HAP-1 (cell line): ENCODE measurements around the gene NKX6-2.
A peak's percentile ranks its signal among the peaks of the same experiment; 100 is the strongest.
"Not testable (repeated sequence)": the region's sequence is repeated elsewhere in the genome, so short reads cannot be mapped to it uniquely, and the experiment has no call there.

Experiments used
- DNase-seq, 2 experiments: peaks; one replicate each; pipeline ENCODE4 v3.0.0-alpha.2; 2016 to 2020; ENCODE audit warnings: low spot score in 2 of 2
- H3K27me3 ChIP-seq: fragments of 250-450 bp; sonication (Bioruptor Pico); 2 replicates; pipeline ENCODE4 v1.5.1; 2020; ENCODE audit warnings: low read depth, mild to moderate bottlenecking, moderate library complexity
- H3K36me3 ChIP-seq: fragments of 250-450 bp; sonication (Bioruptor Pico); replicated peaks from 2 replicates; pipeline ENCODE4 v1.5.1; 2020; ENCODE audit warnings: mild to moderate bottlenecking
- H3K4me1 ChIP-seq: fragments of 250-450 bp; sonication (Bioruptor Pico); 2 replicates; pipeline ENCODE4 v1.5.1; 2020; ENCODE audit warnings: mild to moderate bottlenecking
- H3K4me3 ChIP-seq: fragments of 250-450 bp; sonication (Bioruptor Pico); 2 replicates; pipeline ENCODE4 v1.5.1; 2020; ENCODE audit warnings: mild to moderate bottlenecking, moderate library complexity
- H3K9me3 ChIP-seq: fragments of 250-450 bp; sonication (Bioruptor Pico); 2 replicates; pipeline ENCODE4 v1.5.1; 2020; ENCODE audit warnings: mild to moderate bottlenecking, moderate library complexity
- in situ Hi-C: fragments of 300-500 bp; cut with MboI; formaldehyde crosslinking; loops from 3 replicates; pipeline ENCODE4 v1.14.3; 2020; ENCODE audit warnings: low sequenced_read_pairs, inconsistent platforms, mixed read lengths

NKX6-2 gene

DNA sequence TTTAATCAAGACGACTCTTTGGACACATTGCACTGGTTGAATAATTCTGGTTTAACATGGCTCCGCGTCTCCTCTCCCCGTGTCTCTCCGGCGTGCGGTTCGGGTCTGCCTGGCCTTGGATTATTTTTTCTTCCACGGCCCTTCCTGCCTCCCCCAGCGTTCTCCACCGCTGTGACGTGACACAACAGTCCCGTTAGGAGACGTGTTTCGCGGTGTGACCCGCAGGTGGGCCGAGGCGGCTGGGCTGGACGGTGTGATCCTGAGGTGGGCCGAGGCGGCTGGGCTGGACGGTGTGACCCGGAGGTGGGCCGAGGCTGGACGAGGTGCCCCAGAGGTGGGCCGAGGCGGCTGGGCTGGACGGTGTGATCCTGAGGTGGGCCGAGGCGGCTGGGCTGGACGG, 12.0 kb upstream of the NKX6-2 start:
- H3K9me3 ChIP-seq, in situ Hi-C loops, DNase-seq, H3K36me3 ChIP-seq, H3K27me3 ChIP-seq, H3K4me1 ChIP-seq, H3K4me3 ChIP-seq: not testable (repeated sequence)

DNA sequence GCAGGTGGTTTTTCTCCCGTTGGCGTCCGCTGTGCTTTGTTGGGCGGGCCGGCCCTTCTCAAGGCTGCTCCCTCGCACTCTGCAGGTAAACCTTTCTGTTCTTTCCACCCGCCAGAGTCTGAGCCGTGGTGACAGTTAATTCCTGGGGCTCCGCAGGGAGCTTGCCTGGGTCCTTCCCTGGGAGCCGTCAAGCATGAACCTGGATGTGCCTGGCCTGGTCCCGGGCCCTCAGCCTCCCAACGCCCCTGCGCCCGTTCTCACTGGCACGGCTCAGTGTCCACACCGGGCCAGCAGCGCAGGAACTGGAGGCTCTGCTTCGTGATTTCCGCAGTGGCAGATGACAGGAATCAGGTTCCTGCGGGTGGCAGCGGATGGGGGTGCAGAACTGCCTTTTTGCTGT, 10.9 kb upstream of the NKX6-2 start:
- Histone ChIP-seq H3K4me3 (no peak overlapping the region), H3K27me3 (no peaks in the 10 kb centered on the region), H3K36me3 (no peaks in the 10 kb centered on the region), H3K9me3 (no peaks in the 10 kb centered on the region), H3K4me1 (no peaks in the 10 kb centered on the region)
- in situ Hi-C loops, result no loop called here
- no peak for DNase-seq

DNA sequence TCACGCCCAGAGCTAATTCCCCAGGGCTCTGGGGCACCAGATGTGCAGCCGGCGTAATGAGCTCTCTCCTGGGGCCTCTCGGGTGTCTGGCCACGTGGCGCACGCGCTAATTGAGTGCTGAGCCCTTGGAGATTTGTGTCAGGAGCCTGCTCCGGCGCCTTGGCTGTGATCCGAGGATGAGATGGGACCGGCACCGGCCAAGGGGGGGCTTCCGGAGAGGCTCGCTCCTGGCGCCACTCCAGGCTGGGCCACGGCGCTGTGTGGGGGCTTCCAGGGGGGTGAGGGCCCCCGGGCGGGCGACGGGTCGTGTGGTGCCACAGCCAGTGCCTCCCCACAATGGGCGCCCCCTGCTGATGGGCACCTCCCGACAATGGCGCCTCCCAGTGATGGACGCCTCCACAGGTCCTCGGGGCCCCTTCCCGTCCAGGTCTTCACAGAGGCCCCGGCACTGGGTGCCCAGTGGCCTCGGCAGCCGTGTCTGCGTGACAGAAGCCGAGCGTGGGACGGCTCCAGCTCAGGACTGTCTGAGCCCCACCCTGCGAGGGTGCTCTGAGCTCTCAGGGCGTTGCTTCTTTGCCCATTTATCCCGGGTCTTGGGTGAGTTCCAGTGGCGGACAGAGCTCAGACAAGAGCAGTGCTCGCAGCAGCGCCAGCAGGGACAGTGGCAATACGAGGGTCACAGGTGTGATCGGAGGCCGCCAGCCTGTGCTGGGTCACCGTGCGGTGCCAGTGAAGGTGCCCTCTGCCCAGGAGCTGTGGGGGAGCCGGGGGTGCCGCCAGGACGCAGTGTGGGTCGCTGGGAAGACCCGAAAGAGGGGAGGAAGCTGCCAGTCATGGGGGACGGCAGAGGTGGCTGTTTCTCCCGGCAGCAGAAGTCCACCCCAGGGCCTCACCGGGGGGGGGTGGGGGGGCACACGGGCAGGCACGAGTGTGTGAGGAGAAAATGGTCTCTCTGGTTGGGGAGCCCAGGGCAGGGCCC, 8.2 kb upstream of the NKX6-2 start:
- peaks cover 5% of the 10 kb centered on the region; the same call in 1 of the 2 replicates for H3K27me3 ChIP-seq
- no peaks in the 10 kb centered on the region for H3K4me1 ChIP-seq
- no peaks in the 10 kb centered on the region for H3K36me3 ChIP-seq
- H3K4me3 ChIP-seq, result no peak overlapping the region
- in situ Hi-C loops, result no loop called here
- DNase-seq, result peak in 1 of 2 experiments; percentile 32
- no peaks in the 10 kb centered on the region for H3K9me3 ChIP-seq

DNA sequence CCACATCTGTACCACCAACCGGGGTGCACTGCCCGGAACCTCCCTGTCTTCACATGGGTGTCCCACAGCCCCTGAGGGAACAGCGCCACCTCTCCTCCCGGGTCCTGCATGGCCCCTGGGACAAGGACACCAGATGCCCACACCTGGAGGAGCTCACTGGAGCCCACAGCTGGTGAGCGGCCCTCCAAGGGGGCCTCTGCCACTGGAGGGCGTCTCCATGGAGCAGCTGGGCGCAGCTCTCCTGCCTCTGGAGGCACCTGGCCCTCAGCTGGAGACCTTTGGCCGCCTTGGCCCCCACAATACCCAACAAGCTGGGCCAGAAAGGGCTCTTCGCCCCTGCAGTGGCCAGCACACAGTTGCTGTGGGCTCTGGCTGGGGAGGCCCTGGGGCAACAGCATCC, 7.3 kb upstream of the NKX6-2 start:
- no peaks in the 10 kb centered on the region for H3K36me3 ChIP-seq
- no peak overlapping the region for H3K4me3 ChIP-seq
- H3K9me3 ChIP-seq, result no peaks in the 10 kb centered on the region
- no peaks in the 10 kb centered on the region for H3K4me1 ChIP-seq
- peaks cover 11% of the 10 kb centered on the region; the same call in 1 of the 2 replicates for H3K27me3 ChIP-seq
- in situ Hi-C loops, result no loop called here
- no peak for DNase-seq

GRCh38 chr10:132792796-132793195, 6.8 kb upstream of the NKX6-2 start:
- Histone ChIP-seq H3K9me3 (no peaks in the 10 kb centered on the region), H3K4me3 (no peak overlapping the region), H3K27me3 (peaks cover 11% of the 10 kb centered on the region; the same call in 1 of the 2 replicates), H3K36me3 (no peaks in the 10 kb centered on the region), H3K4me1 (no peaks in the 10 kb centered on the region)
- in situ Hi-C loops, result no loop called here
- DNase-seq, result no peak

DNA sequence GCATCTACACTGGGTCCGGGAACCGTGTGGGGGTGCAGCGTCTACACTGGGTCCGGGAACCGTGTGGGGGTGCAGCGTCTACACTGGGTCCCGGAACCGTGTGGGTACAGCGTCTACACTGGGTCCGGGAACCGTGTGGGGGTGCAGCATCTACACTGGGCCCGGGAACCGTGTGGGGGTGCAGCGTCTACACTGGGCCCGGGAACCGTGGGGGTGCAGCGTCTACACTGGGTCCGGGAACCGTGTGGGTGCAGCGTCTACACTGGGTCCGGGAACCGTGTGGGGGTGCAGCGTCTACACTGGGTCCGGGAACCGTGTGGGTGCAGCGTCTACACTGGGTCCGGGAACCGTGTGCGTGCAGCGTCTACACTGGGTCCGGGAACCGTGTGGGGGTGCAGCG, 6.2 kb upstream of the NKX6-2 start:
- H3K4me1 ChIP-seq, DNase-seq, H3K4me3 ChIP-seq, H3K36me3 ChIP-seq, in situ Hi-C loops, H3K9me3 ChIP-seq: not testable (repeated sequence)
- H3K27me3 ChIP-seq, result peaks cover 14% of the 10 kb centered on the region; the same call in 1 of the 2 replicates

- Histone ChIP-seq H3K4me1 (no peaks in the 10 kb centered on the region), H3K36me3 (no peaks in the 10 kb centered on the region), H3K27me3 (peaks cover 17% of the 10 kb centered on the region; the same call in 1 of the 2 replicates), H3K4me3 (no peak overlapping the region), H3K9me3 (no peaks in the 10 kb centered on the region)
- DNase-seq, result no peak
- in situ Hi-C loops, result no loop called here
These were observed 5.2 kb upstream of the NKX6-2 start for GRCh38 chr10:132790934-132791829.

GRCh38 chr10:132790470-132790869, 4.5 kb upstream of the NKX6-2 start:
- no peaks in the 10 kb centered on the region for H3K9me3 ChIP-seq
- in situ Hi-C loops, result no loop called here
- H3K4me3 ChIP-seq, result no peak overlapping the region
- no peaks in the 10 kb centered on the region for H3K36me3 ChIP-seq
- H3K4me1 ChIP-seq, result no peaks in the 10 kb centered on the region
- peaks cover 17% of the 10 kb centered on the region; the same call in 1 of the 2 replicates for H3K27me3 ChIP-seq
- DNase-seq, result no peak

DNA sequence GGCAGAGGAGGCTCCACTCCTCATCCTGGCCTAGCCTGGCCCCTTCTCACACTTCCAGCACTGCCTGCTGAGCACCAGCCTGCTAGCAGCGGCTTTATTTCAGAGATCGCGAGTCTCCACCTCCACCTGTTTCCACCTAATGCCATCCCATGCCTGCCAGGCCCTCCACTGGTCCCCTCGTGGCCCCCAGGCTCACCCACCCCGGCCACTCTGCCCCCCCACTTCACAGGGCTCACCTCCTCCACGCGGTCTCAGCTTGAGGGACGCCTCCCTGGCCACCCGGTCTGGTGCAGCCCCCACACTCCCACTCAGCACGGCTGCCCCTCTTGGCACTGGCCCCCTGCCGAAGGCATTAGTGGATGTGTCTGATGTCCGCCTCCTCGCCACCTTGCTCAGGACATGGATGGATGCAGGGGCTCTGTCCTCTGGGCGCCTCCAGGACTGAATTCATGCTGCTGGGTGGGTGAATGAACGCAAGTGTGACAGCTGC, 3.8 kb upstream of the NKX6-2 start:
- Histone ChIP-seq H3K36me3 (no peaks in the 10 kb centered on the region), H3K4me1 (no peaks in the 10 kb centered on the region), H3K4me3 (no peak overlapping the region), H3K9me3 (no peaks in the 10 kb centered on the region), H3K27me3 (peaks cover 17% of the 10 kb centered on the region; the same call in 1 of the 2 replicates)
- in situ Hi-C loops, result no loop called here
- no peak for DNase-seq

GRCh38 chr10:132788831-132789219, 2.9 kb upstream of the NKX6-2 start:
- in situ Hi-C loops, result no loop called here
- Histone ChIP-seq H3K4me3 (no peak overlapping the region), H3K9me3 (no peaks in the 10 kb centered on the region), H3K27me3 (peaks cover 17% of the 10 kb centered on the region; the same call in 1 of the 2 replicates), H3K36me3 (no peaks in the 10 kb centered on the region), H3K4me1 (no peaks in the 10 kb centered on the region)
- no peak for DNase-seq

DNA sequence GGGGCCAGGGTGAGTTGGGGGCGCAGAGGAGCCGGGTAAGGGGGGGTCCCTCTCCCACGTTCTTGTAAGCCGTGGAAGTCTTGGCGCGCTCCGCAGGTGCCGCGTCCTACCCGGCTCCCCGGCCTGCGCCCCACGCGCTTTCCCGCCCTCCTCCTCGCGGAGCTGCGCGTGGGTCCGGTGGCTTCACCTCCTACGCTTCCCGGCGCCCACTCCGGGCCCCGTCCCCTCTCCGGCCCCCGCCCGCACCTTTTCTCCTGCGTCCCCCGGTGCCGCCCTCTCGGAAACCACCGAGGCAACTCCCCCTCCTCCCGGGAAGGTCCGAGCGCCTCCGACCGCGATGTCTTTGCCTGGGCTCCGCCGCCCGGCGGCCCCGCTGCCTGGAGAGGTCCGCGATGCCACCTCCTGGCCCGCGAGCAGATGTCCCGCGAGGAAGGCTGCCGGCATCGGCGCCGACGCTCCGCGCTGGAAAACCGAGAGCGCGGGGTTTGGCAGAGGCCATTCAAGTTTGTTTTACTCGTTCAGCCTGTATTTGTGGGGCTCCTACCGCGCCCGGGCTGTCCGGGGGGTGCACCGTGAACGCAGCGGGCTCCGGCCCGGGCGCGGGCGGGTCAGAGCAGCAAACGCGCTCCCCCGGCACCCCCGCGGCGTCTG, 2.4 kb upstream of the NKX6-2 start:
- no peaks in the 10 kb centered on the region for H3K36me3 ChIP-seq
- in situ Hi-C loops, result no loop called here
- no peaks in the 10 kb centered on the region for H3K9me3 ChIP-seq
- no peak overlapping the region for H3K4me3 ChIP-seq
- no peaks in the 10 kb centered on the region for H3K4me1 ChIP-seq
- no peak for DNase-seq
- H3K27me3 ChIP-seq, result peaks cover 17% of the 10 kb centered on the region; the same call in 1 of the 2 replicates

GRCh38 chr10:132787495-132788179, 1.7 kb upstream of the NKX6-2 start:
- in situ Hi-C loops, result no loop called here
- Histone ChIP-seq H3K9me3 (no peaks in the 10 kb centered on the region), H3K27me3 (peaks cover 17% of the 10 kb centered on the region; the same call in 1 of the 2 replicates), H3K4me1 (no peaks in the 10 kb centered on the region), H3K4me3 (no peak overlapping the region), H3K36me3 (no peaks in the 10 kb centered on the region)
- no peak for DNase-seq
